ENCODE measurements around the gene PRR11.
"Not testable (repeated sequence)": the region's sequence is repeated elsewhere in the genome, so short reads cannot be mapped to it uniquely, and the experiment has no call there.

Gene PRR11

GRCh38 chr17:59220328-59221158 is 65.0 kb downstream of the PRR11 start, which contains the start of gene GDPD1:
TSS of gene GDPD1 (plus strand) at chr17:59220511. CDS start at chr17:59220610, 99 bp downstream.
- CTCF ChIA-PET: interaction anchor here (0.6 to 1.0 kb wide), 4 partner anchors 20 to 441 kb away, joined by 3 read pairs; no protein-coding TSS in a partner anchor
- H3K27ac ChIP-seq: peak within 1 kb of the TSS; percentile 78
- TF ChIP-seq, protein P1, sequence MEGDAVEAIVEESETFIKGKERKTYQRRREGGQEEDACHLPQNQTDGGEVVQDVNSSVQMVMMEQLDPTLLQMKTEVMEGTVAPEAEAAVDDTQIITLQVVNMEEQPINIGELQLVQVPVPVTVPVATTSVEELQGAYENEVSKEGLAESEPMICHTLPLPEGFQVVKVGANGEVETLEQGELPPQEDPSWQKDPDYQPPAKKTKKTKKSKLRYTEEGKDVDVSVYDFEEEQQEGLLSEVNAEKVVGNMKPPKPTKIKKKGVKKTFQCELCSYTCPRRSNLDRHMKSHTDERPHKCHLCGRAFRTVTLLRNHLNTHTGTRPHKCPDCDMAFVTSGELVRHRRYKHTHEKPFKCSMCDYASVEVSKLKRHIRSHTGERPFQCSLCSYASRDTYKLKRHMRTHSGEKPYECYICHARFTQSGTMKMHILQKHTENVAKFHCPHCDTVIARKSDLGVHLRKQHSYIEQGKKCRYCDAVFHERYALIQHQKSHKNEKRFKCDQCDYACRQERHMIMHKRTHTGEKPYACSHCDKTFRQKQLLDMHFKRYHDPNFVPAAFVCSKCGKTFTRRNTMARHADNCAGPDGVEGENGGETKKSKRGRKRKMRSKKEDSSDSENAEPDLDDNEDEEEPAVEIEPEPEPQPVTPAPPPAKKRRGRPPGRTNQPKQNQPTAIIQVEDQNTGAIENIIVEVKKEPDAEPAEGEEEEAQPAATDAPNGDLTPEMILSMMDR (conservative IDR thresholded peaks at IDR 0.05; ENCODE audit: low read depth): peak; percentile 91
- peak; percentile 96 for DNase-seq (ENCODE audit: low spot score)
- POLR2A ChIA-PET (ENCODE audit: low non-redundant PET): no interaction called here

- TF ChIP-seq, protein P1 (conservative IDR thresholded peaks at IDR 0.05; ENCODE audit: low read depth): no peak
- ChIA-PET CTCF (interaction anchor here (0.6 to 0.7 kb wide), 3 partner anchors 27 to 440 kb away, joined by 3 to 4 read pairs (median 3); no protein-coding TSS in a partner anchor), POLR2A (ENCODE audit: low non-redundant PET) (no interaction called here)
- no peak for DNase-seq (ENCODE audit: low spot score)
- H3K27ac ChIP-seq: peak overlapping the region; percentile 78
These were observed 65.8 kb downstream of the PRR11 start for GRCh38 chr17:59221159-59221847.

DNA sequence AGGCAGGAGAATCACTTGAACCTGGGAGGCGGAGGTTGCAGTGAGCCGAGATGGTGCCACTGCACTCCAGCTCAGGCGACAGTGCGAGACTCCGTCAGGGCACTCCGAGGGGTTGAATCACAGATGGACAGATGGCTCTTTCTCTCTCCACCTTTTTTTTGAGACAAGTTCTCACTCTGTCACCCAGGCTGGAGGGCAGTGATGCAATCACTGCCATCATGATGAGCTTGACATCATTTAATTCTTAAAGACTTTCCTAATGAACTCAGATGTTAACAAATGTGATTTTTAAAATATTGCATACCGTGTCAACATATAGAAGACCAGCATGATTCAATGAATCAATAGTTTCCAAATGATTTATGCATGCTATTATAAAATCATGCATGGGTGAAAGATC is 68.3 kb downstream of the PRR11 start:
- H3K27ac ChIP-seq: no peak overlapping the region
- ChIA-PET POLR2A (ENCODE audit: low non-redundant PET) (no interaction called here), CTCF (interaction anchor here (0.6 kb wide), 1 partner anchor 385 kb away, joined by 3 read pairs; no protein-coding TSS in a partner anchor)
- TF ChIP-seq, protein P1 (conservative IDR thresholded peaks at IDR 0.05; ENCODE audit: low read depth): no peak
- no peak for DNase-seq (ENCODE audit: low spot score)

- DNase-seq (ENCODE audit: low spot score); CTCF ChIA-PET; H3K27ac ChIP-seq; POLR2A ChIA-PET (ENCODE audit: low non-redundant PET): not testable (repeated sequence)
These were observed 73.0 kb downstream of the PRR11 start for GRCh38 chr17:59228588-59228987.

- ChIA-PET CTCF (no interaction called here), POLR2A (ENCODE audit: low non-redundant PET) (no interaction called here)
- TF ChIP-seq, protein P1 (conservative IDR thresholded peaks at IDR 0.05; ENCODE audit: low read depth): no peak
- no peak overlapping the region for H3K27ac ChIP-seq
- no peak for DNase-seq (ENCODE audit: low spot score)
These were observed 75.2 kb downstream of the PRR11 start for GRCh38 chr17:59230764-59231163.

DNA sequence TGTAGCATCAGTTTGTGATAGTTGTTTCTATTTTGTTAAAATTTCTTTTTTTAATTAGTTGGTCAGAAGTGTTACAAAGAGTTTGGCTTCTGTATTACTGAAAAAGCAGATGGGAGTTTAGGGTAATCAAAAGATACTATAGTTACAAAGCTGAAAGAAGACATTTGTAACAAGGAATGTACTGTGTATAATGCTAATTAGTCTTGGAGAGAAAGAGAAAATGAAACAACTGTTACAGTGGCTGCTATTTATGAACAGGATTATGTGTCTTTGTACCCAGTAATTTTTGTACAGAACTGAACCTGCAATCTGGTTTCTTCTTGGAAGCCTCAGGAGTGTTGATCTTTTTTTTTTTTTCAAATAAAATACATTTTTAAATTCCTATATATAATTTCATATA is 79.1 kb downstream of the PRR11 start:
- no peak for DNase-seq (ENCODE audit: low spot score)
- no peak overlapping the region for H3K27ac ChIP-seq
- TF ChIP-seq, protein P1 (conservative IDR thresholded peaks at IDR 0.05; ENCODE audit: low read depth): no peak
- ChIA-PET CTCF (no interaction called here), POLR2A (ENCODE audit: low non-redundant PET) (no interaction called here)
